ENCODE data around the gene NEUROG2.

- TF ChIP-seq BRCA1 (IDR thresholded peaks at IDR 0.05; ENCODE audit: low read depth, low read length) (no peak), EP300 (IDR thresholded peaks at IDR 0.05; ENCODE audit: borderline replicate concordance in 1 of 2, low read depth in 2 of 2, low read length in 2 of 2) (no peak)
These were observed 11.2 kb downstream of the NEUROG2 start for GRCh38 chr4:112504807-112505206.

All from H1 (cell line).